ENCODE data around the gene NANOS3.

NANOS3 gene

DNA sequence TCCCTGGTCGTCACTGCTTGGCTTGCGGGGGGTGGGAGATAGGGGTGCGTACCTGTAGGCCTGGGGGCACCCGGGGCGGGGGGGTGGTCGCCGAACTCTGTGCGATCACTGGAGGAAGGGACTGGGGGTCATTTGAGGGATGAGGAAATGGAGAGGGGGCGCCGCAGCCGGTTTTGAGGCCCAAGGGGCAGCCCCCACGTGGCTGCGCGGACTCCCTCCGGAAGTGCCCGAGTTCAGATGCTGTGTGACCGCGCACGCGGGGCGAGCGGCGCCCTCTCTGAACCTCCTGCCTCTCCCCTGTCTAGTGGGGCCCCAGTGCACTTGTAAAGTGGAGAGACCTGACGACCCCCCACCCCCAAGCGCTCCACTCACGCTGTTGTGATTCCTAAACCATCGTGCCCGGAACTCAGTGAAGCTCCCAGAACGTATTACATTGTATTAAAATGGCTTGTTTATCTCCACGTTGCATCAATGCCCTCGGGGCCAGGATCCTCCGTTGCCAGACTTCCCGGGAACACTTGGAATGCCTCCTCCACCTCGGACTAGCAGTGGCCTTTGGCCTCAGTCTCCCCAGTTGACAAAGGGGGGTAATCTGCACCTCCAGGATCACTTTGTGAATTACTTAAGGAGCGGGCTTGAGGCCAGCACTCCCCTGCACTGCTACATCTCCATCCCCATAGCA, 3.0 kb upstream of the NANOS3 start:
- no peak for TF ChIP-seq CTCF (IDR thresholded peaks at IDR 0.05; ENCODE audit: low read depth, low read length)
- no peak for DNase-seq (ENCODE audit: low read depth in 2 of 2)
- no peak overlapping the region for H3K4me3 ChIP-seq (replicated peaks in 1 of 2; ENCODE audit: low read depth in 2 of 2, low read length in 2 of 2)

DNA sequence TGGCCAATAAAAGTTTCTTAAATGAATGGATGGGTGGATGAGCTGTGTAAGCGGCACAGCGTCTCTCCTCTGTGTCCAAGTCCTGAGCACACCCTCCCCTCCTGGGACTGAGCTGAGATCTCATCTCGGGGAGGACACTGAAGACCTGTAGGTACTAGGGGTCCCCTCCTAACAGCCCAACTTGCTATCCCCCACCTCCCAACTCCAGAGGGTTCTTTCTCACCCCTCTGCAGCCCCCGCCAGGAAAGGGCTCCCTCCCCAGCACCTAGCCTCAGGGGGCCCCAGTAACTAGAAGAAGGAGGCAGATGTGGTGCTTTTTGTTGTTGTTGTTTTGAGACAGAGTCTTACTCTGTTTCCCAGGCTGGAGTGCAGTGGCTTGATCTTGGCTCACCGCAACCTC, 1.1 kb upstream of the NANOS3 start:
- TF ChIP-seq CTCF (IDR thresholded peaks at IDR 0.05; ENCODE audit: low read depth, low read length) = no peak
- no peak overlapping the region for H3K4me3 ChIP-seq (replicated peaks in 1 of 2; ENCODE audit: low read depth in 2 of 2, low read length in 2 of 2)
- no peak for DNase-seq (ENCODE audit: low read depth in 2 of 2)

DNA sequence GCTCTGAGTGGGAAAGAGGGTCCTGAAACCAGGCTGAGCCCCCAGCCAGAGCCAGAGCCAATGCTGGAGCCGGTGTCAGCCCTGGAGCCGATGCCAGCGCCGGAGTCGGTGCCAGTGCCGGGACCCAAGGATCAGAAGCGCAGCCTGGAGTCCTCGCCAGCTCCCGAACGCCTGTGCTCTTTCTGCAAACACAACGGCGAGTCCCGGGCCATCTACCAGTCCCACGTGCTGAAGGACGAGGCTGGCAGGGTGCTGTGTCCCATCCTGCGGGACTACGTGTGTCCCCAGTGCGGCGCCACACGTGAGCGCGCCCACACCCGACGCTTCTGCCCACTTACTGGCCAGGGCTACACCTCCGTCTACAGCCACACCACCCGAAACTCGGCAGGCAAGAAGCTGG, 369 bp downstream of the NANOS3 start:
- TF ChIP-seq CTCF (IDR thresholded peaks at IDR 0.05; ENCODE audit: low read depth, low read length) = no peak
- H3K4me3 ChIP-seq (replicated peaks in 1 of 2; ENCODE audit: low read depth in 2 of 2, low read length in 2 of 2) = no peak overlapping the region
- no peak for DNase-seq (ENCODE audit: low read depth in 2 of 2)

GRCh38 chr19:13880059-13881043, 3.4 kb downstream of the NANOS3 start:
- H3K4me3 ChIP-seq (replicated peaks in 1 of 2; ENCODE audit: low read depth in 2 of 2, low read length in 2 of 2) = peak overlapping the region; percentile 26 to 27
- peak; percentile 97 for DNase-seq (ENCODE audit: low read depth in 2 of 2)
- TF ChIP-seq CTCF (IDR thresholded peaks at IDR 0.05; ENCODE audit: low read depth, low read length) = peak; percentile 99

DNA sequence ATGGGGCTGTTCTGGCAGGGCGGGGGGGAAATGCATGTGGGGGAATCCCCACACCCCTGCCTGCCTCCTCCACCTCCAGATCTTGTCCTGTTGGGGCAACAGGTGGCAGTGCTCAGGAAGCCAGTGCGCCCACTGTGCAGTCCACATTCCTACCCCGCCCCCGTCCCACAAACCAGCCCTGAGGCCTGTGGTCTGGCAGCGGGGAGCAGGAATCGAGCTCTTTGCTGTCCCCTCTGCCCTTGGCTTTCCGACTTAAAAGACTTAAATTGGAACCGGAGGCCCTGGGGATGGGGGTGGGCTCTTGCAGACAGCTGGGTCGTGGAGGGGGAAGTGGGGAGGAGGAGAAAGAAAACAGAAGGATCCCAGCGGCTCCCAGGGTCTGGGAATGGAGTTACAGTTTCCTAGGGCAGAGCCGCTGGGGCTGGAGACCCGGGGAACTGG, 4.3 kb downstream of the NANOS3 start:
- no peak overlapping the region for H3K4me3 ChIP-seq (replicated peaks in 1 of 2; ENCODE audit: low read depth in 2 of 2, low read length in 2 of 2)
- no peak for TF ChIP-seq CTCF (IDR thresholded peaks at IDR 0.05; ENCODE audit: low read depth, low read length)
- DNase-seq (ENCODE audit: low read depth in 2 of 2) = peak in 1 of 2 donors; percentile 19

GRCh38 chr19:13881692-13882418, 4.9 kb downstream of the NANOS3 start:
- peak; percentile 42 to 46 for DNase-seq (ENCODE audit: low read depth in 2 of 2)
- H3K4me3 ChIP-seq (replicated peaks in 1 of 2; ENCODE audit: low read depth in 2 of 2, low read length in 2 of 2) = no peak overlapping the region
- TF ChIP-seq CTCF (IDR thresholded peaks at IDR 0.05; ENCODE audit: low read depth, low read length) = no peak
